GM03348 (cell line): ENCODE measurements around the gene SEMA4B.
"Not testable (repeated sequence)": the region's sequence is repeated elsewhere in the genome, so short reads cannot be mapped to it uniquely, and the experiment has no call there.

Source experiments
- DNase-seq: peaks from one replicate; pipeline ENCODE4 v3.0.0; 2012; ENCODE audit warnings: low spot score

The SEMA4B gene

DNA sequence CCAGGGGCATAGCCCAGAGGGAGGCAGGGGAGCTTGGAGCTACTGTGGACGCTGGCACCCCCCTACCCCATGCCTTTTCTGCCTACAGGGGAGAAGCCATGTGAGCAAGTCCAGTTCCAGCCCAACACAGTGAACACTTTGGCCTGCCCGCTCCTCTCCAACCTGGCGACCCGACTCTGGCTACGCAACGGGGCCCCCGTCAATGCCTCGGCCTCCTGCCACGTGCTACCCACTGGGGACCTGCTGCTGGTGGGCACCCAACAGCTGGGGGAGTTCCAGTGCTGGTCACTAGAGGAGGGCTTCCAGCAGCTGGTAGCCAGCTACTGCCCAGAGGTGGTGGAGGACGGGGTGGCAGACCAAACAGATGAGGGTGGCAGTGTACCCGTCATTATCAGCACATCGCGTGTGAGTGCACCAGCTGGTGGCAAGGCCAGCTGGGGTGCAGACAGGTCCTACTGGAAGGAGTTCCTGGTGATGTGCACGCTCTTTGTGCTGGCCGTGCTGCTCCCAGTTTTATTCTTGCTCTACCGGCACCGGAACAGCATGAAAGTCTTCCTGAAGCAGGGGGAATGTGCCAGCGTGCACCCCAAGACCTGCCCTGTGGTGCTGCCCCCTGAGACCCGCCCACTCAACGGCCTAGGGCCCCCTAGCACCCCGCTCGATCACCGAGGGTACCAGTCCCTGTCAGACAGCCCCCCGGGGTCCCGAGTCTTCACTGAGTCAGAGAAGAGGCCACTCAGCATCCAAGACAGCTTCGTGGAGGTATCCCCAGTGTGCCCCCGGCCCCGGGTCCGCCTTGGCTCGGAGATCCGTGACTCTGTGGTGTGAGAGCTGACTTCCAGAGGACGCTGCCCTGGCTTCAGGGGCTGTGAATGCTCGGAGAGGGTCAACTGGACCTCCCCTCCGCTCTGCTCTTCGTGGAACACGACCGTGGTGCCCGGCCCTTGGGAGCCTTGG is 27.0 kb downstream of the SEMA4B start:
- DNase-seq, result no peak

DNA sequence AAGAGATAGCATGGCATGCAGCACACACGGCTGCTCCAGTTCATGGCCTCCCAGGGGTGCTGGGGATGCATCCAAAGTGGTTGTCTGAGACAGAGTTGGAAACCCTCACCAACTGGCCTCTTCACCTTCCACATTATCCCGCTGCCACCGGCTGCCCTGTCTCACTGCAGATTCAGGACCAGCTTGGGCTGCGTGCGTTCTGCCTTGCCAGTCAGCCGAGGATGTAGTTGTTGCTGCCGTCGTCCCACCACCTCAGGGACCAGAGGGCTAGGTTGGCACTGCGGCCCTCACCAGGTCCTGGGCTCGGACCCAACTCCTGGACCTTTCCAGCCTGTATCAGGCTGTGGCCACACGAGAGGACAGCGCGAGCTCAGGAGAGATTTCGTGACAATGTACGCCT is 27.8 kb downstream of the SEMA4B start:
- DNase-seq, result no peak

- DNase-seq, result no peak
These were observed 29.0 kb downstream of the SEMA4B start for GRCh38 chr15:90230071-90230494.

GRCh38 chr15:90230610-90231009 is 29.5 kb downstream of the SEMA4B start:
- no peak for DNase-seq

GRCh38 chr15:90231028-90232017 is 30.2 kb downstream of the SEMA4B start:
- no peak for DNase-seq

- DNase-seq, result no peak
These were observed 31.1 kb downstream of the SEMA4B start for GRCh38 chr15:90232196-90232595.

- DNase-seq, result no peak
These were observed 31.8 kb downstream of the SEMA4B start for GRCh38 chr15:90232941-90233386.

DNA sequence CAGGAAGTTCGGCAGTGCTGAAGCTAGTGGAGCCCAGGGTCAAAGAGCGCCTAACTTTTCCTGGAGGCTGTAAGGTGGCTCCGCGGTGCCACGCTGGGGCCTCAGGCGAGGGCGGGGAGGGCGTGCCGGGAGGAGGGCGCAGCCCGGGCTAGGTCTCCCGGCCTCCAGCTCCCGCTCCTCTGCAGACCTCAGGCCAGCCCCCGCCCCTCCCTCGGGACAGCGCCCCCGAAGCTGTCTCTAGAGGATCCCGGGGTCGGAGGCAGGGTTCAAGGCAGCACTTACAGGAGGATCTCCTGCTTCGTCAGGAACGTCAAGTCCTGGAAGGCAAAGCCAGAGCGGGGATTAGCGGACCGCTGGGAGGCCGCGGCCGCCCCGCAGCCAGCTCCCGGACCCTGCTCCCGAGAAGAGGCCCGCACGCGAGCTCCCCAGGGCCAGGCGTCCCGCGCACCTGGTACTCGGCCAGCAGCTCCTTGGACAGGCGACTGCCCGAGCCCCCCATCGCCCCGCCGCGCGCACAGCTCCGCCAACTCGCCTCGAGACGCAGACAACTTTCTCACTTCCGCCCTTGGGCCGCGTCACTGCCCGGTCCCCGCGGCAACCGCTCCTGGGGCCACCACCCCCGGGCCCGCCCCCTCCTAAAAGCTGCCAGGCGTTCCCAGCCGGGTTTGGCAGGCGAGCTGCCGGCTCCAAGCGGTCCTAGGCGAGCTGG is 32.4 kb downstream of the SEMA4B start, which contains the start of gene CIB1:
CIB1 (minus strand) TSS at position 555 of the 709 bp plus-strand sequence; CDS start at position 499, 56 bp downstream.
- DNase-seq, result peak; percentile 80

DNA sequence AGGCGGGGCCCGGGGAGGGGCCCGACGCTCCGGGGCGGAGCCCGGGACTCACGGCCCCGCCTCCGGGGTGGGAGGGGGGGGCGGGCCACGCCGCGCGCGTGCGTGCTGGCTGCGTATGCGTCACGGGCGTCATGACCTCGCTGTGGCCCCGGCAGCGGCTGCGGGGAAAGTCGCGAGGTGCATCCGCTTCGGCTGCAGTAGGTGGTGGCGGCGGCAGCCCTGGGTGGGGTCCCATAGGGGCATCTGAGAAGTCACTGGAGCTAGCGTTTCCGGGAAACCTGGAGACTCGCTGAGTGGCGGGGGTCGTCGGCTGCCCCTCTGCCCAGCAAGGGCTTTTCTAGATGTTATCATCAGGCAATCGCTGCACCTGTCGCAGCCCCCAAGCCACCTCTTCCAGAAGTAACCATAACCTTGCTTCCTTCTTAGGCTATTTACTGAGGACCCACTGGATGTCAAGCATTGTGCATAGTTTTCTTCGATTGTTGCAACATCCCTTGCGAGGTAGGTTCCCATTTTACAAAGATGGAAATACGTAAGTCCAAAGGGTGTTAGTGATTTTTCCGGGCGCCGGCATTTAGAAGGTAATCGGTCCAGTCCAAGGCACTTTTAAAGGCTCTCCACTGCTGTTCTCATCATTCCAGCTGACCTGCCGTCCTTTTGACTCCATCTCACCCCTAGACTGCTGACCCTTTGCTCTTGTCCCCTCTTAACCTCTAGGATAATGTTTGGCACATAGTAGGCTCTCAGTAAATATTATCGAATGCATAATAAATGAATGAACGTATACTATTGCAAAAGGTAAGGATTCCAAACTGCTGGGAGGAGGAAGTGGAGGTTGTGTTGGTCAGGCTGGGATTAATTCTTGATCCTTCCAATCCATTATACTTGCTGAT is 33.2 kb downstream of the SEMA4B start, which contains the start of gene GDPGP1:
GDPGP1 (plus strand) TSS at position 114 of the 893 bp plus-strand sequence. CDS start 6,700 bp downstream, outside the sequence.
- peak; percentile 100 for DNase-seq

GRCh38 chr15:90239371-90239770 is 38.2 kb downstream of the SEMA4B start:
- DNase-seq, result no peak

DNA sequence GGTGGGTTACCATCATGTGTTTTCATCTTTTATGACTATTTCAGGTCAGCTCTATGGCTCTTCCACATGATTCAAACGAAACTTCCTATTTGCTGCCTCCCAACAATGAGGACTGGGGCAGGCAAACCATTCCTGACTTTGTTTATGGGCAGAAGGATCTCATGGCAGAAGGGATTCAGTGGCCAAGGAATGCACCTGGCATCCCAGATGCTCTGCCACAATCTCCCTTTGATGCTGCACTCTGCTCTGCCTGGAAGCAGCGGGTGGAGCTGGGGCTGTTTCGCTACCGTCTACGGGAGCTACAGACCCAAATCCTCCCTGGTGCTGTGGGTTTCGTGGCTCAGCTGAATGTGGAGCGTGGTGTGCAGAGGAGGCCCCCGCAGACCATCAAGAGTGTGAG is 39.7 kb downstream of the SEMA4B start:
- no peak for DNase-seq

DNA sequence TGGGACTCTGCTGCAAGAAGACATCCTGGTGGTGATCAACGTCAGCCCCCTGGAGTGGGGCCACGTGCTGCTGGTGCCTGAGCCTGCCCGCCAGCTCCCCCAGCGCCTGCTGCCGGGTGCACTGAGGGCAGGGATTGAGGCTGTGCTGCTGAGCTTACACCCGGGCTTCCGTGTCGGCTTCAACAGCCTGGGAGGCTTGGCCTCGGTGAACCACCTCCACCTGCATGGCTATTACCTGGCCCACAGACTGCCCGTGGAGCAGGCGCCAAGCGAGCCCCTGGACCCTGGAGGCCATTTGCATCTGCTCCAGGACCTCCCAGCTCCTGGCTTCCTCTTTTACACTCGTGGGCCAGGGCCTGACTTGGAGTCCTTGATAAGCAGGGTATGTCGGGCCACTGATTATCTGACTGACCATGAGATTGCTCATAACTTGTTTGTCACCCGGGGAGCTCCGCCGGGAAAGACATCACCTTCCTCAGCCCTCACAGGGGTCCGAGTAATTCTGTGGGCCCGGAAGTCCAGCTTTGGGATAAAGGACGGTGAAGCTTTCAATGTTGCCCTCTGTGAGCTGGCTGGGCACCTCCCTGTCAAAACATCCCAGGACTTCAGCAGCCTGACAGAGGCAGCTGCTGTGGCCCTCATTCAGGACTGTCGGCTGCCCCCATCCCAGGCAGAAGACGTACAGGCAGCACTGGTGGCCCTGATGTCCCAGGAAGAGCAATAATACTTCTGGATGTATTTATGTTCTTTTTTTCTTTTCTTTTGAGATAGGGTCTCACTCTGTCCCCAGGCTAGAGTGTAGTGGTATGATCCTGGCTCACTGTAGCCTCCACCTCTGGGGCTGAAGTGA is 40.4 kb downstream of the SEMA4B start:
- no peak for DNase-seq

DNA sequence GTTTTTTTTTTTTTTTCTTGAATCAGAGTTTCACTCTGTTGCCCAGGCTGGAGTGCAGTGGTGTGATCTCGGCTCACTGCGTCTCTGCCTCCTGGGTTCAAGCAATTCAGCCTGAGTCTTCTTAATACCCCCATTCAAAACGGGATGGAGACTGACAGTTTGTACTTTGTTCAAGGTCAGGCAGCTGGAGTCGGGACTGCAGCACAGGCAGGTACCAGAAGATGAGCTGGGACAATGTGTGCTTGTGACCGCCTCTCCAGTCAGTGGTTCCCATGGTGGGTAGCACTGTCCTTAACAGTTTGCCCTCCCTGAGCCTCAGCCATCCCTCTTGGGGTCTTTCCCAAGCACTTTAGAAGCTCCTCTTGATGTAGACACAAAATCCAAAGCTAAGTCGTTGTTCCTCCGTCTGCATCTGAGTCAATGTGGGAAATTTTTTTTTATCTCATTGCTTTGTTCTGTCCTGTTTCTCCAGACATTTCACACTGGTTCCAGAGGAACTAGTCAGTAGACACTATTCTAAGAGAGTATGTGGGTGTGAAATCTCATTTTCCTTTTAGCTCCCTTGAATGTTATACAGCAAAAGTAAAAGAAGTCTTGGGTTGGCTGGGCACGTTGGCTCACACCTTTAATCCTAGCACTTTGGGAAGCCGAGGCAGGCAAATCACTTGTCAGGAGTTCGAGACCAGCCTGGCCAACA is 43.0 kb downstream of the SEMA4B start:
- no peak for DNase-seq

- DNase-seq, result no peak
These were observed 47.7 kb downstream of the SEMA4B start for GRCh38 chr15:90248789-90249202.

DNA sequence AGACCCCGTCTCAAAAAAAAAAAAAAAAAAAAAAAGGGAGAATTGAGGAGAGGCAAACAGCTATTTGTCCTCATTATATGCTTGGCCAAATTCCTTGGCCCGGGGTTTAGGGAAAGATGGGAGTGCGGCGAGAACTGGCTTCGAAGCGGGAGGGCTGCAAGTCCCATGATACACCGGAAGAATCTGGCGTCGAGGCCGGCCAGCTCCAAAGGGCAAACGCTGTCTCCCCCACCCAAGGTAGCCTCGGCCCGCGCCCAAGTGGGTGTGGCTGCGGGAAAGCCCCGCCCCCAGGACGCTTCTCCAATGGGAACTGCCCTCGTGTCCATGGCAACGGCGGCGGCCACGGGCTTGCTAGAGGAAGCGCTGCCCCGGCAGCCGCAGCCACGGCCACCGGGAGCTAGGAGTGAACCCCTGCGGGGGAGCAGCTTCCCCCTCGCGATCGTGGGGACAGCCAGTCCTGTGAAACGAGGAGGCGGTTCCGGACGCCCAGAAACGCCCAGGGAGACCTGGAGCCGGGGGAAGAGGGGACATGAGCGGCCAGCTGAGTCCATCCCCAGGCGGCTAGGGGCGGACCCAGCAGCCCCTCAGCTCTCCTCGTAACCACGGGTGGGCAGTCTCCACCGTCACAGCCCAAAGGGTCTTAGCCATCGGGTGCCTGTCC is 48.2 kb downstream of the SEMA4B start, which contains the start of gene TTLL13:
TTLL13 (plus strand) TSS at position 354 of the 661 bp plus-strand sequence. CDS start 1,075 bp downstream, outside the sequence.
- peak; percentile 97 for DNase-seq

- no peak for DNase-seq
These were observed 56.6 kb downstream of the SEMA4B start for GRCh38 chr15:90257776-90258175.

DNA sequence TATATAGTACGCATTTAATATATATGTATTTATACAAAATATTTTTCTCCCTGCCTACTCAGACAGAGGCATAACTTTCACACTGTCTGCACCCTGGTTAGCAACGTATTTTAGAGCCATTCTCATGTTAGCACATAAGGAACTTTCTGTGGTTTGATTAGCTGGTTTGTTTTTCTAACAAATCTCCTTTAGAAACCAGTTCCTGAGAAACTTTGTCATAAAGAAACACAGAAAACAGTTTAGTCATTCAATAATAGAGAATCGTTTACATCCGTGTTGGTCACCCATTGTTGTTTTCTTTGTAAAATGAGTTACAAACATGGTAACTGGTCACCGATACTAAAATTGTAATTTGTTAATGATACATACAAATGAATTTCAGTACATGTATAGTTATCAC is 58.4 kb downstream of the SEMA4B start:
- DNase-seq, result no peak

- DNase-seq, result not testable (repeated sequence)
These were observed 59.6 kb downstream of the SEMA4B start for GRCh38 chr15:90260731-90261130.
